ENCODE measurements around the gene LIMCH1.

DNA sequence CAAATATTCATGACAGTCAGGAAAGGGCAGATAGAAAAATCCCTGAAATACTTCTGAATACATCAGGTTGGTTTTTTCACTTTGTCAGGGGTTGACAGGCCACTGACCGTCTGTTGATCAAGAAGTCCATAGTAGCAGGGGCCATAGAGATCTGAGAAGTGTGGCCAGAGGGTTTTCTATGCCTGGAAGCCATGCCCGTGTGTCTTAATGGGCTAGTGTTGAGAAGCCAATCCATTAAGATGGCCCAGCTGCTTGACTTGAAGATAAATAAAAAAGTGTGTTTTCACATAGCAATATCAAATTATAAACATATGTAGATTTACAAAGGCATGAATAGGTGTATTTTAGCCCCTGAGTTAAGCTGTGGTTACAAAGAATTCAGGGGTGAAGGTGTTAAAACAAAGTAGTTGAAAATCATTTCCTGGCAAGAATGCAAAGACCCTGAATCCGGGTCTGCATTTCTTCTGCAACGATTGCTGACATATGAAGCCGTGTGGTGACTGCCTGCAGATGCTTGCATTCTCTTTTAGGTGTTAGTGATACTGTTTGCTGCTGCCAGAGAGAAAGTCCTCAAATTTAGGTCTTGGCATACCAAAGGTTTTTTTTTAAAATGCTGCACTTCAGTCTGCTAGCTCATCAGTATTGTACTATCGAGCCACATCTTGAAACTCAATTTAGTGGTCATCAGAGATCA, 9.3 kb upstream of the LIMCH1 start:
- TF ChIP-seq, protein P1, sequence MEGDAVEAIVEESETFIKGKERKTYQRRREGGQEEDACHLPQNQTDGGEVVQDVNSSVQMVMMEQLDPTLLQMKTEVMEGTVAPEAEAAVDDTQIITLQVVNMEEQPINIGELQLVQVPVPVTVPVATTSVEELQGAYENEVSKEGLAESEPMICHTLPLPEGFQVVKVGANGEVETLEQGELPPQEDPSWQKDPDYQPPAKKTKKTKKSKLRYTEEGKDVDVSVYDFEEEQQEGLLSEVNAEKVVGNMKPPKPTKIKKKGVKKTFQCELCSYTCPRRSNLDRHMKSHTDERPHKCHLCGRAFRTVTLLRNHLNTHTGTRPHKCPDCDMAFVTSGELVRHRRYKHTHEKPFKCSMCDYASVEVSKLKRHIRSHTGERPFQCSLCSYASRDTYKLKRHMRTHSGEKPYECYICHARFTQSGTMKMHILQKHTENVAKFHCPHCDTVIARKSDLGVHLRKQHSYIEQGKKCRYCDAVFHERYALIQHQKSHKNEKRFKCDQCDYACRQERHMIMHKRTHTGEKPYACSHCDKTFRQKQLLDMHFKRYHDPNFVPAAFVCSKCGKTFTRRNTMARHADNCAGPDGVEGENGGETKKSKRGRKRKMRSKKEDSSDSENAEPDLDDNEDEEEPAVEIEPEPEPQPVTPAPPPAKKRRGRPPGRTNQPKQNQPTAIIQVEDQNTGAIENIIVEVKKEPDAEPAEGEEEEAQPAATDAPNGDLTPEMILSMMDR (IDR thresholded peaks at IDR 0.05), result no peak
- no peak for TF ChIP-seq POLR2A (IDR thresholded peaks at IDR 0.05)

Measured in testis (tissue), 2 donors.